ENCODE measurements around the gene EMILIN1. TPM values are rescaled to one million over a fixed set of nuclear protein-coding genes. Genes with fewer than 3 reads are reported as not detected.

EMILIN1 gene
- total and polyA plus RNA-seq, 2 of the 4 experiments (the other 2 are of a cell fraction): 26.5 to 95.6 TPM

GRCh38 chr2:27091746-27092695 lies 13.6 kb downstream of the EMILIN1 start:
- Histone ChIP-seq H3K4ac (ENCODE audit: low read depth, low read length) (no peak overlapping the region), H2AFZ (replicated peaks; ENCODE audit: low read length, poor library complexity) (no peak overlapping the region), H2BK120ac (ENCODE audit: low read depth, low read length) (no peak overlapping the region), H3K23ac (ENCODE audit: low read depth, low read length) (no peak overlapping the region), H3K36me3 (ENCODE audit: control insufficient read depth, insufficient read depth, low read length) (no peaks in the 10 kb centered on the region), H4K8ac (ENCODE audit: low read depth in 2 of 2, low read length in 2 of 2) (no peak overlapping the region), H3K79me1 (ENCODE audit: low read depth in 1 of 2, low read length in 2 of 2) (no peaks in the 10 kb centered on the region), H2AK5ac (ENCODE audit: low read depth, low read length) (no peak overlapping the region), H3K27ac (ENCODE audit: insufficient read depth, low read length) (no peak overlapping the region), H3K14ac (replicated peaks; ENCODE audit: low read depth, low read length) (no peak overlapping the region), H2BK15ac (ENCODE audit: low read depth, low read length) (no peak overlapping the region), H4K91ac (ENCODE audit: insufficient read depth, low read depth, low read length) (no peak overlapping the region), H3K9me3 (ENCODE audit: control insufficient read depth, insufficient read depth, low read length) (no peaks in the 10 kb centered on the region), H3K27me3 (ENCODE audit: control insufficient read depth, insufficient read depth, low read length) (no peaks in the 10 kb centered on the region), H3K4me1 (ENCODE audit: control insufficient read depth, insufficient read depth, low read length) (peaks cover 3% of the 10 kb centered on the region; the same call in 1 of the 2 replicates), H3K4me2 (ENCODE audit: low read depth, low read length) (no peak overlapping the region), H3K18ac (ENCODE audit: low read depth, low read length) (no peak overlapping the region), H2BK5ac (ENCODE audit: low read depth, low read length, poor library complexity, severe bottlenecking) (no peak overlapping the region), H3K9ac (ENCODE audit: low read depth, low read length) (no peak overlapping the region), H2BK20ac (ENCODE audit: low read depth, low read length) (no peak overlapping the region), H4K5ac (ENCODE audit: low read depth, low read length) (no peak overlapping the region), H4K20me1 (ENCODE audit: insufficient read depth, low read length) (no peaks in the 10 kb centered on the region; the same call in 1 of the 2 replicates), H2AK9ac (replicated peaks; ENCODE audit: low read depth, low read length, poor library complexity) (no peak overlapping the region), H3K9me1 (ENCODE audit: insufficient read depth, low read length) (peaks cover 7% of the 10 kb centered on the region; the same call in 1 of the 2 replicates), H3K56ac (ENCODE audit: extremely low read depth, insufficient read depth, low read length) (no peak overlapping the region), H3K4me3 (ENCODE audit: insufficient read depth, low read depth, low read length) (no peak overlapping the region)
- WGBS, 2 experiments (ENCODE audit: extremely low coverage in 2 of 2, insufficient read length in 1 of 2): 74% methylated on average over 7 of the region's 25 CpGs; no CpG with 5 or more reads in 1 of the 2 experiments
- CTCF ChIA-PET: no interaction called here
- no peak for ATAC-seq (ENCODE audit: low read depth)
- in situ Hi-C loops (cut with MboI; ENCODE audit: low sequenced_read_pairs) (no loop called here), dilution Hi-C loops (cut with HindIII; ENCODE audit: low sequenced_read_pairs, unreplicated experiment) (no loop called here), intact Hi-C loops (cut with micrococcal nuclease) (no loop called here)
- POLR2A ChIA-PET (ENCODE audit: unreplicated experiment): no interaction called here
- no peak for DNase-seq
- BruUV-seq (replicated peaks): no TSS peak
- TF ChIP-seq FOS (IDR thresholded peaks at IDR 0.05; ENCODE audit: low read depth, low read length) (no peak), RCOR1 (IDR thresholded peaks at IDR 0.05; ENCODE audit: insufficient replicate concordance, low read length) (no peak), MAFK (IDR thresholded peaks at IDR 0.05; ENCODE audit: low read depth, low read length) (no peak), RFX5 (IDR thresholded peaks at IDR 0.05; ENCODE audit: low read depth, low read length) (no peak), SMC3 (IDR thresholded peaks at IDR 0.05; ENCODE audit: low read depth, low read length) (no peak), CHD1 (IDR thresholded peaks at IDR 0.05; ENCODE audit: low read depth, low read length) (no peak), ELK1 (IDR thresholded peaks at IDR 0.05; ENCODE audit: borderline replicate concordance, low read depth, low read length) (no peak), USF2 (IDR thresholded peaks at IDR 0.05; ENCODE audit: low read depth, low read length) (no peak), POLR2A (IDR thresholded peaks at IDR 0.05; ENCODE audit: low read depth, low read length) (no peak), RAD21 (IDR thresholded peaks at IDR 0.05; ENCODE audit: low read length) (no peak), CEBPB (IDR thresholded peaks at IDR 0.05; ENCODE audit: low read depth, low read length) (no peak), CTCF (conservative IDR thresholded peaks at IDR 0.05; ENCODE audit: low read depth, low read length) (no peak), BHLHE40 (IDR thresholded peaks at IDR 0.05; ENCODE audit: low read depth, low read length) (no peak), MAZ (IDR thresholded peaks at IDR 0.05; ENCODE audit: borderline replicate concordance, low read depth, low read length) (no peak), NFE2L2 (IDR thresholded peaks at IDR 0.05; ENCODE audit: low read depth, low read length) (no peak)

Data from IMR-90 (cell line).